Activated CD4-positive, alpha-beta memory T cell treated with anti-CD3 and anti-CD28 coated beads, Interleukin-2, amount 10 ng/mL, durations not matched to agents 7 days and 5 days (primary cell): ENCODE results near the gene MASP2. TPM values are rescaled to one million over a fixed set of nuclear protein-coding genes. Genes with fewer than 3 reads are reported as not detected.
A peak's percentile ranks its signal among the peaks of the same experiment; 100 is the strongest.
"Not testable (repeated sequence)": the region's sequence is repeated elsewhere in the genome, so short reads cannot be mapped to it uniquely, and the experiment has no call there.

ENCODE experiments used
- CTCF ChIA-PET: fragments of 350-600 bp; sonication (Branson Sonifier 250); formaldehyde crosslinking; loops from one replicate; lab custom pipeline; 2021; ENCODE audit warnings: antibody characterized with exemption, inconsistent platforms; lab: Charles Lee
- POLR2A ChIA-PET: fragments of 350-600 bp; sonication (Branson Sonifier 250); formaldehyde crosslinking; loops from one replicate; lab custom pipeline; 2021; ENCODE audit warnings: antibody characterized with exemption; lab: Charles Lee
- DNase-seq: peaks from one replicate; pipeline ENCODE4 v3.0.0-alpha.2; 2020
- H3K27ac Mint-ChIP-seq: one replicate; pipeline ENCODE4 v1.8.0; 2021; ENCODE audit warnings: mild to moderate bottlenecking, mixed read lengths
- H3K27me3 Mint-ChIP-seq: one replicate; pipeline ENCODE4 v1.8.0; 2021; ENCODE audit warnings: mixed read lengths
- H3K36me3 Mint-ChIP-seq: one replicate; pipeline ENCODE4 v1.8.0; 2021; ENCODE audit warnings: low read depth, mixed read lengths
- H3K4me1 Mint-ChIP-seq: one replicate; pipeline ENCODE4 v1.8.0; 2021; ENCODE audit warnings: mixed read lengths
- H3K4me3 Mint-ChIP-seq: one replicate; pipeline ENCODE4 v1.8.0; 2021; ENCODE audit warnings: mild to moderate bottlenecking, mixed read lengths
- H3K9me3 Mint-ChIP-seq: one replicate; pipeline ENCODE4 v1.8.0; 2021; ENCODE audit warnings: mixed read lengths
- total RNA-seq, 2 experiments: library from RNA; stranded (reverse); gene quantifications; one replicate each; pipeline ENCODE4 v1.2.3, GENCODE V29; 2021

The MASP2 gene
- total RNA-seq, 2 experiments from 2014 or later = not detected

DNA sequence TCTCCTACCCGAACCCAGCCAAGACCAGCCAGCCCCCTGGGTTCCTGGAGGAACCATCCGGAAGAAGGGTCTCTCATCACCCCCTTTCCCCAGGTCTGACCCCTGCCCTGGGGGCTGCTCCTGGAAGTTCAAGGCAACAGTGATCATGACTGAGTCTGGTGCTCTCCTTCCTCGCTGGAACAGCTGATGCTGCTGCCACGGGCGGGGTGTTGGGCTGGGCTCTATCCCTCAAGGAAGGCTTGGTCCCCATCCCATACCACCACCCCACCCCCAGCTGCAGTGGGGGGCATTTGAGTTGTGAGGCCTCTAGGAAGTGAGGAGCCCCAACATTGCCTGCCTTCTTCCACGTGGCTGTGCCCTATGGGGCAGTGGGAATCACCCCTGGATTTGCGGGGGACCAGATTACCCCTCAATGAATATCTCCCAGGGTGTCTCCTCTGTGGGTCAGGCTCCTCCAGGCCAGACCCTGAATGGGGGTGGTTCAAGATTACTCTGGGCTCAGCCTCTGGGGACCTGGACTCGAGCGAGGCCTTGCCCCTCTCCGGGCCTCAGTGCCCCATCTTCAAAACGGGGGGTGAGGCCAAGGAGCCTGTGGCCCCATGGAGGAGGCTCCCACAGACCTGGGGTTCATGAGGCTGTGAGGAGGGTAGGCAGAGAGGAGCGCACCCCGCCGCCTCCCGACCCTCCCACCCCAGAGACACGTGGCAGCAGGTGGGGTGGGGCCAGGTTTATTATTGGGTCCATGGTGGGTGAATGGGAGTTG, 2.8 kb downstream of the MASP2 start:
- POLR2A ChIA-PET = no interaction called here
- H3K27ac Mint-ChIP-seq = no peak overlapping the region
- H3K36me3 Mint-ChIP-seq = no peaks in the 10 kb centered on the region
- H3K4me1 Mint-ChIP-seq = no peaks in the 10 kb centered on the region
- DNase-seq = no peak
- H3K27me3 Mint-ChIP-seq = no peaks in the 10 kb centered on the region
- H3K4me3 Mint-ChIP-seq = no peak overlapping the region
- CTCF ChIA-PET = no interaction called here
- H3K9me3 Mint-ChIP-seq = no peaks in the 10 kb centered on the region

DNA sequence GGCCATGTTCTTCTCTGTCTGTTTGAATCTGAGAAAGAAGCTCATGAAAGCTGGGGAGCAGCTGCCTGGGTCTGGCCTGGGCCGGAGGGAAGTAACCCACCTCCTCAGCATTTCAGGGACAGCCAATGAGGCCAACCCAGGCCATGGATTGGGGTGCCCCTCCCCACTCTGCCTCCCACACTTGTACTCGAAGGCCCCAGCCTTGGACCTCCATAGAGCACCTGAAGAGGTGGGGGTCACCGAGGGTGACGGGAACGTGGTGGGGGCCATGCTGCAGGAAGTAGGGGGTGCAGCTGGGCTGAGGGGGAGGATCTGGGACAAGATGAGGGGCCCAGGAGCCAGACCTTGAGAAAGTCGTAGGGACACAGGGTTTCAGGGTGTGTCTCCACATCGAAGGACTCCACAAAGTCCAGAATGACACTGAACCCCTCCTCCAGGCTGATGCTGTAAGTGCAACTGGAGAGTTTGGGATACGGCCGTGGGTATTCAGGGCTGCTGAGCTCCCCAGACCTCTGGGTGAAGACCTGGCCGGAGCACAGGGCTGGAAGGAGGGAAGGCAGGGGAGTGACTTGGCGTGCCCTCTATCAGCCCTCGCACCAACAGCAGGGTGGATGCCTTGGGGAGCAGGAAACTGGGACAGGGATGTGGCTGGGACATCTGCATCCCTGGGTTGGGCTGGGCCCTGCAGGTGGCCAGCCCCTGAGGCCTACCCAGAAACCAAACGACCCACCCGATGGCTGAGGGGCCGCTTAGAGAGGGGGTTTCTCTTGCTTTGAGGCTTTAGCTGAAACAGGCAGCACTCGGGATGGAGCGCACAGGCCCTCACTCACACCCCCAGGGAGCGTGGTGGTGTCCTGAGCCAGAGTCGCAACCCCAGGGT, 3.8 kb downstream of the MASP2 start:
- Mint-ChIP-seq H3K9me3 (no peaks in the 10 kb centered on the region), H3K4me3 (no peak overlapping the region), H3K36me3 (no peaks in the 10 kb centered on the region), H3K27me3 (no peaks in the 10 kb centered on the region), H3K4me1 (no peaks in the 10 kb centered on the region), H3K27ac (no peak overlapping the region)
- DNase-seq = no peak
- ChIA-PET POLR2A (interaction anchor here (1.7 kb wide), 1 partner anchor 18 kb away, joined by 5 read pairs; no protein-coding TSS in a partner anchor), CTCF (no interaction called here)

DNA sequence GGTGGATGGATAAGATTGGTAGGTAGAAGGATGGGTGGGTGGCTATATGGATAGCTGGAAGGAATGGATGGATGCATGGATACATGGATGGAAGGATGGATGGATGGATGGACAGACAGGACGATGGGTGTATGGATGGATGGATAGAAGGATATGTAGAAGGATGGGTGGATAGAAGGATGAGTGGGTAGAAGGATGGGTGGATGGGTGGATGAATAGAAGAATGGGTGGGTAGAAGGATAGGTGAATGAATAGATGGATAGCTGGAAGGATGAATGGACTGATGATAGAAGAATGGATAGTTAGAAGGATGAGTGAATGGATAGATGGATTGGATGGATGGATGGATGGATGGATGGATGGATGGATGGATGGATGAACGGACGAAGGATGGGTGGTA, 5.0 kb downstream of the MASP2 start:
- peaks cover 8% of the 10 kb centered on the region for H3K4me1 Mint-ChIP-seq
- H3K36me3 Mint-ChIP-seq = no peaks in the 10 kb centered on the region
- POLR2A ChIA-PET = interaction anchor here (1.7 kb wide), 1 partner anchor 19 kb away, joined by 5 read pairs; no protein-coding TSS in a partner anchor
- CTCF ChIA-PET = no interaction called here
- H3K4me3 Mint-ChIP-seq = no peak overlapping the region
- H3K27ac Mint-ChIP-seq = no peak overlapping the region
- no peak for DNase-seq
- no peaks in the 10 kb centered on the region for H3K27me3 Mint-ChIP-seq
- H3K9me3 Mint-ChIP-seq = no peaks in the 10 kb centered on the region

DNA sequence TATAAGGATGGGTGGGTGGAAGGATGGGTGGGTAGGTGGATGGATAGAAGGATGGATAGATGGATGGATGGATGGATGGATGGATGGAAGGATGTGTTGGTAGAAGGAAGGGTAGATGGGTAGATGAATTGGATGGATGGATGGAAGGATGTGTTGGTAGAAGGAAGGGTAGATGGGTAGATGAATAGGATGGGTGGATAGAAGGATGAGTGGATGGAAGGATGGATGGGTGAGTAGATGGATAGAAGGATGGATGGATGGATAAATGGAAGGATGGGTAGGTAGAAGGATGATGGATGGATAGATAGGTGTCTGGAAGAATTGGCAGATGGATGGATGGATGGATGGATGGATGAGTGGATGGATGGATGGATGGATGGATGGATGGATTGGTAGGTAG, 6.0 kb downstream of the MASP2 start:
- H3K27ac Mint-ChIP-seq = no peak overlapping the region
- DNase-seq = no peak
- ChIA-PET CTCF (no interaction called here), POLR2A (no interaction called here)
- H3K9me3 Mint-ChIP-seq = no peaks in the 10 kb centered on the region
- peaks cover 3% of the 10 kb centered on the region for H3K27me3 Mint-ChIP-seq
- no peaks in the 10 kb centered on the region for H3K36me3 Mint-ChIP-seq
- H3K4me3 Mint-ChIP-seq = no peak overlapping the region
- H3K4me1 Mint-ChIP-seq = peaks cover 8% of the 10 kb centered on the region

DNA sequence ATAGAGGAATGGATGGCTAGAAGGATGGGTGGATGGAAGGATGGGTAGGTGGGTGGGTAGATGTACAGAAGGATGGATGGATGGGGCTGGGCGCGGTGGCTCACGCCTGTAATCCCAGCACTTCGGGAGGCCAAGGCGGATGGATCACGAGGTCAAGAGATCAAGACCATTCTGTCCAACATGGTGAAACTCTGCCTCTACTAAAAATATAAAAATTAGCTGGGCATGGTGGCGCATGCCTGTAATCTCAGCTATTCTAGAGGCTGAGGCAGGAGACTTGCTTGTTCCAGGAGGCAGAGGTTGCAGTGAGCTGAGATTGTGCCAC, 7.0 kb downstream of the MASP2 start:
- POLR2A ChIA-PET, H3K27me3 Mint-ChIP-seq: not testable (repeated sequence)

DNA sequence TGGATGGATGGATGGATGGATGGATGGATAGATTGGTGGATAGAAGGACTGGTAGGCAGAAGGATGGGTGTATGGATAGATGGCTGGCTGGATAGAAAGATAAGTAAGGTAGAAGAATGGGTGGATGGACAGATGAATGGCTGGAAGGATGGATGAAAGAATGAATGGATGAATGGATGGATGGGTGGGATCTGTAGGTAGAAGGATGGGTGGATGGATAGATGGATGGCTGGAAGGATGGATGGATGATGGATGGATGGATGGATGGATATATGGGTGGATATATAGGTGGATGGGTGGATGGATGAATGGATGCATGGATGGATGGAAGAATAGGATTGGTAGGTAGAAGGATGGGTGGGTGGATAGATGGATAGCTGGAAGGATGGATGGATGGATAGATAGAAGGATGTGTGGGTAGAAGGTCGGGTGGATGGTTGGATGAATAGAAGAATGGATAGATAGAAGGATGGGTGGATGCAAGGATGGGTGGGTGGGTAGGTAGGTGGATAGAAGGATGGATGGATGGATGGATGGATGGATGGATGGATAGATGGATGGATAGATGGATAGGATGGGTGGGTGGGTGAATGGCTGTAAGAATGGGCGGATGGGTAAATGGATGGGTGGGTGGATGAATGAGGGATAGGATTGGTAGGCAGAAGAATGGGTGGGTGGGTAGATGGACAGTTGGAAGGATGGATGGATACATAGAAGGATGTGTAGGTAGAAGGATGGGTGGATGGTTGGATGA, 7.5 kb downstream of the MASP2 start:
- Mint-ChIP-seq H3K4me1 (peaks cover 8% of the 10 kb centered on the region), H3K36me3 (no peaks in the 10 kb centered on the region), H3K27ac (no peak overlapping the region), H3K4me3 (no peak overlapping the region), H3K27me3 (peaks cover 3% of the 10 kb centered on the region), H3K9me3 (no peaks in the 10 kb centered on the region)
- DNase-seq = no peak
- POLR2A ChIA-PET = interaction anchor here (1.5 to 2.4 kb wide), 3 partner anchors 12 to 201 kb away, joined by 3 to 18 read pairs (median 15); partner anchors contain the start of gene SRM
- CTCF ChIA-PET = interaction anchor here (2.7 to 4.0 kb wide), 3 partner anchors 48 to 604 kb away, joined by 15 to 78 read pairs (median 62); partner anchors contain the start of gene EXOSC10

More for the DNA sequence above, 7.0 kb downstream of the MASP2 start:
- H3K36me3 Mint-ChIP-seq, DNase-seq, CTCF ChIA-PET, H3K27ac Mint-ChIP-seq, H3K4me1 Mint-ChIP-seq, H3K4me3 Mint-ChIP-seq, H3K9me3 Mint-ChIP-seq: not testable (repeated sequence)

DNA sequence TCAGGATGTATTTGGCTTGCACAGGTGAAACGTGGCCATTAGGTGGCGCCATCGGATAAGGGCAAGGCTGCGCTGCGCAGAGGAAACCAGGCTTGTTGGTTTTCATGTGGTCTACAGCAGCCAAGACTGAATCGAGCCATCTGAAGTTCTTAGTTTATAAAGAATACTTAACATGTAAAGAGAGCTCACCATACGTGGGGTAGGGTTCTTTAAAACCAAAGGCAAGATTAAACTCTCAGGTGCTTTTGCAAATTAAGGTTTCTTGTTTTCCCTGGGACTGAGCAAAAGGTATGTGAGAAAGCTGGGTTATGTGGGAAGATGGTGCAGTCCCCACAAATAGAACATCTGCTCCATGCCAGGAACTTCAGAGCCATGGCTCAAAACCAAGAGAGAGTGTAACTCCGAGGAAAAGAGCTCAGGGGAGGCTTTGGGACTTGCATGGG, 9.3 kb downstream of the MASP2 start:
- Mint-ChIP-seq H3K27me3 (peaks cover 3% of the 10 kb centered on the region), H3K27ac (no peak overlapping the region), H3K9me3 (no peaks in the 10 kb centered on the region), H3K4me3 (no peak overlapping the region), H3K36me3 (no peaks in the 10 kb centered on the region), H3K4me1 (peaks cover 8% of the 10 kb centered on the region)
- CTCF ChIA-PET = interaction anchor here (0.5 to 4.0 kb wide), 75 partner anchors 8 to 682 kb away, joined by 3 to 78 read pairs (median 4); partner anchors contain the start of genes ANGPTL7, DISP3, EXOSC10 and MASP2
- DNase-seq = peak; percentile 89
- POLR2A ChIA-PET = interaction anchor here (0.8 to 2.4 kb wide), 14 partner anchors 8 to 870 kb away, joined by 3 to 18 read pairs (median 5); partner anchors contain the start of genes EXOSC10, FBXO6, SRM and TARDBP

DNA sequence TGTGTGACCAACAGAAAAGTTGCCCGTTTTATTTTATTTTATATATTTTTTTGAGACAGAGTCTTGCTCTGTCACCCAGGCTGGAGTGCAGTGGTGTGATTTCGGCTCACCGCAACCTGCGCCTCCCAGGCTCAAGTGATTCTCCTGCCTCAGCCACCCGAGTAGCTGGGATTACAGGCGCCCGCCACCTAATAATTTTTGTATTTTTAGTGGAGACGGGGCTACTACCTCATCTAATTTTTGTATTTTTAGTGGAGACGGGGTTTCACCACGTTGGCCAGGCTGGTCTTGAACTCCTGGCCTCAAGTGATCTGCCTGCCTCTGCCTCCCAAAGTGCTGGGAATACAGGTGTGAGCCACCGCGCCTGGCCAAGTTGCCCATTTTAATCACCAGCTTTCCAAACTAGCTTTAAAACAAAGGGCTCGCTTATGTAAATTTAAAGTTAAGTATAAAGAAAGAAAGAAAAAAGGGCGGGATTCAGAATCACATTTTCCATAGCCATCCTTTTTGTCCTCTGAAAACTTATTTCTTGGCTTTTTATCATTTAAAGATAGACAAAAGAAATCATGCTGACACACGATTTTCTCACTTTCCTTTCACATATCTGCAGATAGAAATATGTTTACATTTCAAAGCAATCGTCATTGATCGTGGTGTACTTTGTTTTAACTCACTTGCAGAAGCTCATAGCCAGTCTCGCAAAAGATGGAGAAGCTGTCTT, 9.9 kb downstream of the MASP2 start:
- ChIA-PET CTCF (interaction anchor here (0.5 to 4.0 kb wide), 70 partner anchors 9 to 682 kb away, joined by 3 to 78 read pairs (median 5); partner anchors contain the start of genes ANGPTL7, EXOSC10, MTOR and SRM), POLR2A (interaction anchor here (0.8 to 2.4 kb wide), 13 partner anchors 9 to 871 kb away, joined by 3 to 18 read pairs (median 5); partner anchors contain the start of genes EXOSC10, FBXO6, SRM and TARDBP)
- H3K4me3 Mint-ChIP-seq, H3K9me3 Mint-ChIP-seq, H3K27ac Mint-ChIP-seq, H3K4me1 Mint-ChIP-seq, H3K36me3 Mint-ChIP-seq, DNase-seq, H3K27me3 Mint-ChIP-seq: not testable (repeated sequence)

DNA sequence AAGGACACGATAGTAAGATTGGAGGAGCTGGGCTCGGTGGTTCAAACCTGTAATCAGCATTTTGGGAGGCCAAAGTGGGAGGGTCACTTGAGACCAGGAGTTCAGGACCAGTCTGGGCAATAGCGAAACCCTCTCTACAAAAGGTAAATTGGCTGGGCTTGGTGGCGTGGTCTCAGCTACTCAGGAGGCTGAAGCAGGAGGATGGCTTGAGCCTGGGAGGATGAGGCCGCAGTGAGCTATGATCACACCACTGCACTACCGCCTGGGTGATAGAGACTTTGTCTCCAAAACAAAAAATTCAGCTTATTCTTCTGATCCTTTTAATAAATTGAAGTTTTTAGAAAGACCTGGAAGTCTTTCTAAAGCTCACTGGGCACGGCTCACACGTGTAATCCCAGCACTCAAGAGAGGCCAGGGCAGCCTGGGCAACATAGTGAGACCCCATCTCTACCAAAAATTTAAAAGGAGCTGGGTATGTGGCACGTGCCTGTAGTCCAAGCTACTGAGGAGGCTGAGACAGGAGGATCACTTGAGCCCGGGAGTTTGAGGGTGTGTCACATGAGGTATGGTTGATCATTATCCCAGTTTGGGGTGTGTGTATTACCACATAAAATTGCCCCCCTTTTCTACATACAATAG, 15.3 kb downstream of the MASP2 start:
- Mint-ChIP-seq H3K27me3 (peaks cover 3% of the 10 kb centered on the region), H3K4me1 (no peaks in the 10 kb centered on the region), H3K4me3 (no peak overlapping the region), H3K36me3 (peaks cover 6% of the 10 kb centered on the region), H3K27ac (no peak overlapping the region), H3K9me3 (no peaks in the 10 kb centered on the region)
- ChIA-PET POLR2A (interaction anchor here (0.6 to 2.4 kb wide), 3 partner anchors 19 to 477 kb away, joined by 3 to 8 read pairs (median 7); partner anchors contain the start of genes SRM and TARDBP), CTCF (interaction anchor here (0.9 to 1.1 kb wide), 3 partner anchors 68 to 624 kb away, joined by 3 read pairs; partner anchors contain the start of gene EXOSC10)
- no peak for DNase-seq

DNA sequence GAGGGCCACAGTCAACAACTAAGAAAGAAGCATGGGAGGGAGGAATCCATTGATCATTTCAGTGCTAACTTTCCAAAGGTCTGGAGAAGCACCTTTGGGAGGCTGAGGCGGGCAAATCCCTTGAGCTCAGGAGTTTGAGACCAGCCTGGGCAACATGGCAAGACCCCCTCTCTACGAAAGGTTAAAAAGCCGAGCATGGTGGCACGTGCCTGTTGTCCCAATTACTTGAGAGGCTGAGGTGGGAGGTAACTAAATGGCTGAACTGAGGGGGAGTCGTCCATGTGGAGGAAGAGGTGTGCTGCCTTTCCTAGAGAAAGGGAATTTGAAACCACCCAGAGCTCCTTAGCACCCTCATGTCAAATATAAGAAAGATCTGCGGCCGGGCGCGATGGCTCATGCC, 16.2 kb downstream of the MASP2 start:
- no peak overlapping the region for H3K27ac Mint-ChIP-seq
- peaks cover 12% of the 10 kb centered on the region for H3K36me3 Mint-ChIP-seq
- no peaks in the 10 kb centered on the region for H3K9me3 Mint-ChIP-seq
- no peak for DNase-seq
- ChIA-PET POLR2A (interaction anchor here (0.9 to 2.4 kb wide), 3 partner anchors 18 to 39 kb away, joined by 3 to 8 read pairs (median 7); partner anchors contain the start of genes SRM and TARDBP), CTCF (no interaction called here)
- H3K27me3 Mint-ChIP-seq = no peaks in the 10 kb centered on the region
- H3K4me3 Mint-ChIP-seq = no peak overlapping the region
- no peaks in the 10 kb centered on the region for H3K4me1 Mint-ChIP-seq

DNA sequence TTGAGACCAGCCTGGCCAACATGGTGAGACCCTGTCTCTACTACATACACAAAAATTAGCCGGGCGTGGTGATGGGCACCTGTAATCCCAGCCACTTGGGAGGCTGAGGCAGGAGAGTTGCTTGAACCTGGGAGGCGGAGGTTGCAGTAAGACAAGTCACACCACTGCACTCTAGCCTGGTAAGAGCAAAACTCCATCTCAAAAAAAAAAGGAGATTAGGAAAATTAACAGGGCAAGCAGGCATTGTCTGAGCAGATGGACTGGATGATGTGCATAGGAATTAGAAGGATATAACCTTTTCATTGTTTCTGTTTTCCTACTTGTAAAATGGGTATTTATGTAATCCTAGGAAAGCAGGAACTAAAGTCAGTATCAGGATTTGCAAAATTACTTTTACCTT, 19.0 kb downstream of the MASP2 start:
- peaks cover 15% of the 10 kb centered on the region for H3K4me1 Mint-ChIP-seq
- H3K27ac Mint-ChIP-seq = no peak overlapping the region
- no peak overlapping the region for H3K4me3 Mint-ChIP-seq
- H3K9me3 Mint-ChIP-seq = no peaks in the 10 kb centered on the region
- no peaks in the 10 kb centered on the region for H3K27me3 Mint-ChIP-seq
- DNase-seq = no peak
- CTCF ChIA-PET = interaction anchor here (1.6 kb wide), 1 partner anchor 9 kb away, joined by 12 read pairs; no protein-coding TSS in a partner anchor
- POLR2A ChIA-PET = interaction anchor here (1.4 to 1.8 kb wide), 2 partner anchors 16 to 24 kb away, joined by 4 to 9 read pairs; partner anchors contain the start of gene TARDBP
- H3K36me3 Mint-ChIP-seq = peaks cover 32% of the 10 kb centered on the region
